ENCODE results near the gene WWC2. TPM values are rescaled to one million over a fixed set of nuclear protein-coding genes. Genes with fewer than 3 reads are reported as not detected.

Gene WWC2
- total and polyA plus RNA-seq, 2 donors (not counting 3 experiments of a cell fraction or from before 2014, with no cell fraction given) = 12.9 to 52.2 TPM

DNA sequence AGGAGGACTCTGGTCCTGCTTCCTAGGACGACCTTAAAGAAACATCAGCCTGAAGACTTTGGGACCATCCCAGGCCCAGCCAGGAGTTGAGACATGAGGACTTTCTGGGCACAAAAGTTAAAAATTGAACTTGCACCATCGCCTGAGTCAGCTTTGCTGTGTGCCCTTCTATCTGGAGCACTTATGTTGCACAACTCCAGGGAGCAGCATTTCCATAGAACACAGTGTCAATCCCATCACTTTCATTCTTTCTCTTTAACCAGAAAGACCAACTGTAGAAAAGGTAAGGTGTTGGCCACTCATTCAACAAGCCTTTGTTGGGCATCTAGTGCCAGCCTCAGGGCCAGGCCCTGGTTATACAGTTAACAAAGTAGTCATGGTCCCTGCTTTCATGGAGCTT, 231.8 kb downstream of the WWC2 start:
- FAIRE-seq (no peak), DNase-seq (ENCODE audit: low read depth, low spot score) (no peak)
- Histone ChIP-seq H3K27me3 (ENCODE audit: control insufficient read depth in 2 of 2, insufficient read depth in 2 of 2, low read length in 2 of 2) (no peaks in the 10 kb centered on the region), H3K4me3 (replicated peaks in 1 of 3; ENCODE audit: insufficient read depth in 1 of 3, low read depth in 1 of 3, low read length in 3 of 3) (no peak overlapping the region), H4K20me1 (replicated peaks; ENCODE audit: control insufficient read depth, extremely low read depth, insufficient read depth, low read length) (no peaks in the 10 kb centered on the region), H3K36me3 (ENCODE audit: control insufficient read depth in 2 of 2, extremely low read depth in 1 of 2, insufficient read depth in 2 of 2, low read length in 2 of 2) (no peaks in the 10 kb centered on the region), H3K9me3 (replicated peaks; ENCODE audit: control insufficient read depth, insufficient read depth, low read length) (no peaks in the 10 kb centered on the region), H3K9ac (replicated peaks; ENCODE audit: extremely low read depth, insufficient read depth, low read length) (no peak overlapping the region), H2AFZ (ENCODE audit: low read depth, low read length) (no peak overlapping the region), H3K4me1 (ENCODE audit: control insufficient read depth, extremely low read depth, insufficient read depth, low read length) (peaks cover 27% of the 10 kb centered on the region), H3K9me1 (replicated peaks; ENCODE audit: control insufficient read depth, extremely low read depth, insufficient read depth, low read length) (no peaks in the 10 kb centered on the region), H3K27ac (ENCODE audit: insufficient read depth, low read depth, low read length) (no peak overlapping the region), H3K79me2 (ENCODE audit: control insufficient read depth, insufficient read depth, low read length) (no peaks in the 10 kb centered on the region), H3K4me2 (ENCODE audit: insufficient read depth, low read length) (no peak overlapping the region)
- POLR2A ChIA-PET = no interaction called here
- intact Hi-C loops (cut with micrococcal nuclease) (no loop called here), dilution Hi-C loops (cut with MboI; ENCODE audit: extremely low pct_ligation_motif_present, low sequenced_read_pairs) (no loop called here)
- BruUV-seq (replicated peaks) = no TSS peak
- CTCF ChIA-PET = no interaction called here
- no peak for TF ChIP-seq MYC (IDR thresholded peaks at IDR 0.05; ENCODE audit: low read depth, low read length)
- no peak for TF ChIP-seq EZH2 (IDR thresholded peaks at IDR 0.05; ENCODE audit: borderline replicate concordance, low read depth, low read length, severe bottlenecking)
- TF ChIP-seq GATA2 (IDR thresholded peaks at IDR 0.05; ENCODE audit: insufficient read depth, insufficient read length, low read depth, low read length) = no peak
- TF ChIP-seq, protein P1, sequence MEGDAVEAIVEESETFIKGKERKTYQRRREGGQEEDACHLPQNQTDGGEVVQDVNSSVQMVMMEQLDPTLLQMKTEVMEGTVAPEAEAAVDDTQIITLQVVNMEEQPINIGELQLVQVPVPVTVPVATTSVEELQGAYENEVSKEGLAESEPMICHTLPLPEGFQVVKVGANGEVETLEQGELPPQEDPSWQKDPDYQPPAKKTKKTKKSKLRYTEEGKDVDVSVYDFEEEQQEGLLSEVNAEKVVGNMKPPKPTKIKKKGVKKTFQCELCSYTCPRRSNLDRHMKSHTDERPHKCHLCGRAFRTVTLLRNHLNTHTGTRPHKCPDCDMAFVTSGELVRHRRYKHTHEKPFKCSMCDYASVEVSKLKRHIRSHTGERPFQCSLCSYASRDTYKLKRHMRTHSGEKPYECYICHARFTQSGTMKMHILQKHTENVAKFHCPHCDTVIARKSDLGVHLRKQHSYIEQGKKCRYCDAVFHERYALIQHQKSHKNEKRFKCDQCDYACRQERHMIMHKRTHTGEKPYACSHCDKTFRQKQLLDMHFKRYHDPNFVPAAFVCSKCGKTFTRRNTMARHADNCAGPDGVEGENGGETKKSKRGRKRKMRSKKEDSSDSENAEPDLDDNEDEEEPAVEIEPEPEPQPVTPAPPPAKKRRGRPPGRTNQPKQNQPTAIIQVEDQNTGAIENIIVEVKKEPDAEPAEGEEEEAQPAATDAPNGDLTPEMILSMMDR (IDR thresholded peaks at IDR 0.05; ENCODE audit: extremely low read depth in 1 of 2, insufficient read depth in 1 of 2, low read depth in 1 of 2, low read length in 2 of 2) = no peak
- TF ChIP-seq POLR2A (IDR thresholded peaks at IDR 0.05; ENCODE audit: low read depth, low read length) = no peak
- no peak for TF ChIP-seq POLR2AphosphoS5 (IDR thresholded peaks at IDR 0.05; ENCODE audit: insufficient read depth, low read depth, low read length)
- TF ChIP-seq, protein P2, sequence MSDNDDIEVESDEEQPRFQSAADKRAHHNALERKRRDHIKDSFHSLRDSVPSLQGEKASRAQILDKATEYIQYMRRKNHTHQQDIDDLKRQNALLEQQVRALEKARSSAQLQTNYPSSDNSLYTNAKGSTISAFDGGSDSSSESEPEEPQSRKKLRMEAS (IDR thresholded peaks at IDR 0.05; ENCODE audit: insufficient read depth, insufficient read length) = no peak
- TF ChIP-seq JUN (IDR thresholded peaks at IDR 0.05; ENCODE audit: borderline replicate concordance, insufficient read depth, insufficient read length, low read depth) = no peak
- no peak for TF ChIP-seq FOS (IDR thresholded peaks at IDR 0.05; ENCODE audit: borderline replicate concordance, insufficient read depth, low read length)

Data from endothelial cell of umbilical vein (primary cell).